ENCODE measurements around the gene IFNL4.
"Not testable (repeated sequence)": the region's sequence is repeated elsewhere in the genome, so short reads cannot be mapped to it uniquely, and the experiment has no call there.

IFNL4 gene

GRCh38 chr19:39218230-39219007 is 30.2 kb downstream of the IFNL4 start:
- H3K4me3 ChIP-seq (ENCODE audit: low read depth, low read length, poor library complexity, severe bottlenecking): no peak overlapping the region
- TF ChIP-seq, protein P1, sequence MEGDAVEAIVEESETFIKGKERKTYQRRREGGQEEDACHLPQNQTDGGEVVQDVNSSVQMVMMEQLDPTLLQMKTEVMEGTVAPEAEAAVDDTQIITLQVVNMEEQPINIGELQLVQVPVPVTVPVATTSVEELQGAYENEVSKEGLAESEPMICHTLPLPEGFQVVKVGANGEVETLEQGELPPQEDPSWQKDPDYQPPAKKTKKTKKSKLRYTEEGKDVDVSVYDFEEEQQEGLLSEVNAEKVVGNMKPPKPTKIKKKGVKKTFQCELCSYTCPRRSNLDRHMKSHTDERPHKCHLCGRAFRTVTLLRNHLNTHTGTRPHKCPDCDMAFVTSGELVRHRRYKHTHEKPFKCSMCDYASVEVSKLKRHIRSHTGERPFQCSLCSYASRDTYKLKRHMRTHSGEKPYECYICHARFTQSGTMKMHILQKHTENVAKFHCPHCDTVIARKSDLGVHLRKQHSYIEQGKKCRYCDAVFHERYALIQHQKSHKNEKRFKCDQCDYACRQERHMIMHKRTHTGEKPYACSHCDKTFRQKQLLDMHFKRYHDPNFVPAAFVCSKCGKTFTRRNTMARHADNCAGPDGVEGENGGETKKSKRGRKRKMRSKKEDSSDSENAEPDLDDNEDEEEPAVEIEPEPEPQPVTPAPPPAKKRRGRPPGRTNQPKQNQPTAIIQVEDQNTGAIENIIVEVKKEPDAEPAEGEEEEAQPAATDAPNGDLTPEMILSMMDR (IDR thresholded peaks at IDR 0.05; ENCODE audit: low read length): no peak
- no peak for TF ChIP-seq EZH2 (IDR thresholded peaks at IDR 0.05; ENCODE audit: borderline replicate concordance, low read length)
- no peaks in the 10 kb centered on the region for H3F3A ChIP-seq (ENCODE audit: insufficient read depth, low read length)
- H3K4me2 ChIP-seq (ENCODE audit: low read length): no peak overlapping the region
- H3K9ac ChIP-seq (ENCODE audit: low read length): no peak overlapping the region
- no peaks in the 10 kb centered on the region for H3K4me1 ChIP-seq (ENCODE audit: insufficient read depth, low read length, severe bottlenecking)
- H4K20me1 ChIP-seq (ENCODE audit: insufficient read depth, low read length): no peaks in the 10 kb centered on the region
- no peaks in the 10 kb centered on the region for H3K9me2 ChIP-seq (ENCODE audit: low read depth, low read length)
- H3K27me3 ChIP-seq (ENCODE audit: insufficient read depth, low read length): peaks cover 4% of the 10 kb centered on the region; the same call in 1 of the 2 replicates
- H3K79me2 ChIP-seq (ENCODE audit: insufficient read depth, low read length): no peaks in the 10 kb centered on the region
- H3K9me3 ChIP-seq (ENCODE audit: low read length): no peaks in the 10 kb centered on the region
- no peaks in the 10 kb centered on the region; the same call in 1 of the 2 replicates for H3K36me3 ChIP-seq (ENCODE audit: insufficient read depth, low read length)
- H3K27ac ChIP-seq (ENCODE audit: low read depth, low read length, poor library complexity, severe bottlenecking): no peak overlapping the region
- H2AFZ ChIP-seq (ENCODE audit: low read length): no peak overlapping the region

GRCh38 chr19:39217094-39217493 is 31.6 kb downstream of the IFNL4 start:
- Histone ChIP-seq H3K4me3 (ENCODE audit: low read depth, low read length, poor library complexity, severe bottlenecking) (no peak overlapping the region), H3K79me2 (ENCODE audit: insufficient read depth, low read length) (no peaks in the 10 kb centered on the region), H3K9me2 (ENCODE audit: low read depth, low read length) (no peaks in the 10 kb centered on the region), H3K4me2 (ENCODE audit: low read length) (no peak overlapping the region), H3K27me3 (ENCODE audit: insufficient read depth, low read length) (peaks cover 4% of the 10 kb centered on the region; the same call in 1 of the 2 replicates), H3K9me3 (ENCODE audit: low read length) (no peaks in the 10 kb centered on the region), H3K27ac (ENCODE audit: low read depth, low read length, poor library complexity, severe bottlenecking) (no peak overlapping the region), H3K4me1 (ENCODE audit: insufficient read depth, low read length, severe bottlenecking) (no peaks in the 10 kb centered on the region), H4K20me1 (ENCODE audit: insufficient read depth, low read length) (no peaks in the 10 kb centered on the region), H3K9ac (ENCODE audit: low read length) (no peak overlapping the region), H3K36me3 (ENCODE audit: insufficient read depth, low read length) (no peaks in the 10 kb centered on the region; the same call in 1 of the 2 replicates), H2AFZ (ENCODE audit: low read length) (no peak overlapping the region), H3F3A (ENCODE audit: insufficient read depth, low read length) (no peaks in the 10 kb centered on the region)
- TF ChIP-seq, protein P1 (IDR thresholded peaks at IDR 0.05; ENCODE audit: low read length): no peak
- no peak for TF ChIP-seq EZH2 (IDR thresholded peaks at IDR 0.05; ENCODE audit: borderline replicate concordance, low read length)

GRCh38 chr19:39215323-39215722 is 33.3 kb downstream of the IFNL4 start:
- not testable (repeated sequence) for H3K9ac ChIP-seq (ENCODE audit: low read length); H3K4me1 ChIP-seq (ENCODE audit: insufficient read depth, low read length, severe bottlenecking); H2AFZ ChIP-seq (ENCODE audit: low read length); H3K4me2 ChIP-seq (ENCODE audit: low read length); H3K36me3 ChIP-seq (ENCODE audit: insufficient read depth, low read length); H3K79me2 ChIP-seq (ENCODE audit: insufficient read depth, low read length); H3K9me2 ChIP-seq (ENCODE audit: low read depth, low read length); H3F3A ChIP-seq (ENCODE audit: insufficient read depth, low read length); H3K27ac ChIP-seq (ENCODE audit: low read depth, low read length, poor library complexity, severe bottlenecking); H3K27me3 ChIP-seq (ENCODE audit: insufficient read depth, low read length); H3K4me3 ChIP-seq (ENCODE audit: low read depth, low read length, poor library complexity, severe bottlenecking); H4K20me1 ChIP-seq (ENCODE audit: insufficient read depth, low read length); H3K9me3 ChIP-seq (ENCODE audit: low read length)

DNA sequence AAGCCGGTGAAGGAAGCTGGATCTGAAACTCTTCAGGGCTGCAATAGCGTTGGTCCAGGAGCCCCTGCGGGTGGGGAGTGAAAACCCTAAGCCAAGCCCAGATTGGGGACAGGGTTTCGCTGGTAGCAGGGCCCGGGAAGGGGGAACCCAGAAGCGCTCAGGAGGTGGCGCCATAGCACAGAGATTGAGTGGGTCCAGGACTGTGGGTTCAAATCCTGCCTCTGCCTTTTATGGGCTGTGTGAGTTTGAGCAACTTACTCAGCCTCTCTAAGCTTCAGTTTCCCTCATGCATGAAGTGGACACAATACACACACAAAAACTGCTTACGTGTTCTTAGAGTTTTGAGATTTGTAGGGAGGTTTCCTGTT is 36.3 kb downstream of the IFNL4 start:
- no peaks in the 10 kb centered on the region for H3F3A ChIP-seq (ENCODE audit: insufficient read depth, low read length)
- H3K9me3 ChIP-seq (ENCODE audit: low read length): no peaks in the 10 kb centered on the region
- no peak overlapping the region for H2AFZ ChIP-seq (ENCODE audit: low read length)
- no peak overlapping the region for H3K4me3 ChIP-seq (ENCODE audit: low read depth, low read length, poor library complexity, severe bottlenecking)
- no peaks in the 10 kb centered on the region for H4K20me1 ChIP-seq (ENCODE audit: insufficient read depth, low read length)
- no peak for TF ChIP-seq EZH2 (IDR thresholded peaks at IDR 0.05; ENCODE audit: borderline replicate concordance, low read length)
- TF ChIP-seq, protein P1 (IDR thresholded peaks at IDR 0.05; ENCODE audit: low read length): peak; percentile 69
- no peaks in the 10 kb centered on the region for H3K4me1 ChIP-seq (ENCODE audit: insufficient read depth, low read length, severe bottlenecking)
- no peak overlapping the region for H3K27ac ChIP-seq (ENCODE audit: low read depth, low read length, poor library complexity, severe bottlenecking)
- no peaks in the 10 kb centered on the region; the same call in 1 of the 2 replicates for H3K36me3 ChIP-seq (ENCODE audit: insufficient read depth, low read length)
- peaks cover 4% of the 10 kb centered on the region; the same call in 1 of the 2 replicates for H3K27me3 ChIP-seq (ENCODE audit: insufficient read depth, low read length)
- H3K4me2 ChIP-seq (ENCODE audit: low read length): no peak overlapping the region
- H3K9me2 ChIP-seq (ENCODE audit: low read depth, low read length): no peaks in the 10 kb centered on the region
- no peaks in the 10 kb centered on the region for H3K79me2 ChIP-seq (ENCODE audit: insufficient read depth, low read length)
- no peak overlapping the region for H3K9ac ChIP-seq (ENCODE audit: low read length)

All from OCI-LY1 (cell line).